A549 (cell line): Measurements from ENCODE around the gene EEFSEC. TPM values are rescaled to one million over a fixed set of nuclear protein-coding genes. Genes with fewer than 3 reads are reported as not detected.

Experiments used
- ATAC-seq, 2 experiments: fragments of 200-7000 bp in 1 of 2; fragments of >200 bp in 1 of 2; cut with Nextera tagmentation in 1 of 2; cut with Tn5 transposase in 1 of 2; 3 replicates each; pipeline versions ENCODE4 v1.8.0 to v1.9.1; 2018 to 2020; ENCODE audit warnings: mild to moderate bottlenecking in 1 of 2, moderate library complexity in 1 of 2
- CTCF ChIA-PET: fragments of 300-600 bp; sonication (Branson Sonifier 250); formaldehyde crosslinking; extraction: SDS; loops from one replicate; lab custom pipeline; 2021; ENCODE audit warnings: antibody characterized with exemption, inconsistent platforms; lab: Yijun Ruan, JAX
- POLR2A ChIA-PET: fragments of 350-600 bp; formaldehyde crosslinking; extraction: SDS; loops from one replicate; lab custom pipeline; 2021; ENCODE audit warnings: antibody characterized with exemption, inconsistent platforms; lab: Yijun Ruan, JAX
- DNase-seq, 2 experiments: peaks; one replicate each; pipeline versions ENCODE4 v3.0.0 to v3.0.0-alpha.2; 2011 to 2016; ENCODE audit warnings: low read depth in 1 of 2, low spot score in 1 of 2
- FAIRE-seq: peaks from 2 replicates; lab custom pipeline; 2011; peaks lifted over from hg19 to GRCh38; lab: Jason Lieb, UNC
- H3K27ac ChIP-seq, 2 experiments: fragments of >200 bp; sonication (Bioruptor Twin); formaldehyde crosslinking; 3 replicates each; pipeline ENCODE4 v1.5.1; 2016 to 2017
- H3K4me1 ChIP-seq: fragments of >200 bp; sonication (Bioruptor Twin); formaldehyde crosslinking; 3 replicates; pipeline ENCODE4 v1.6.1; 2016
- H3K4me2 ChIP-seq: fragments of >200 bp; sonication (Bioruptor Twin); formaldehyde crosslinking; 3 replicates; pipeline ENCODE4 v1.6.1; 2016
- H3K4me3 ChIP-seq: fragments of >200 bp; sonication (Bioruptor Twin); formaldehyde crosslinking; 3 replicates; pipeline ENCODE4 v1.5.1; 2016
- H3K9me3 ChIP-seq: fragments of >200 bp; sonication (Bioruptor Twin); formaldehyde crosslinking; 3 replicates; pipeline ENCODE4 v1.6.1; 2016
- CEBPB ChIP-seq, 2 experiments: fragments of >200 bp in 1 of 2; sonication (Bioruptor Twin) in 1 of 2; formaldehyde crosslinking in 1 of 2; IDR thresholded peaks; 2 replicates each; pipeline ENCODE4 v1.6.1; 2012 to 2016
- E2F6 ChIP-seq: IDR thresholded peaks from 2 replicates; pipeline ENCODE4 v1.6.1; 2012; ENCODE audit warnings: low read depth, borderline replicate concordance
- EP300 ChIP-seq, 2 experiments: fragments of >200 bp; sonication (Bioruptor Twin); formaldehyde crosslinking; IDR thresholded peaks; 2 replicates in 1 of 2; 3 replicates in 1 of 2; pipeline ENCODE4 v1.6.1; 2016 to 2017
- ESRRA ChIP-seq: fragments of 150-350 bp; IDR thresholded peaks from 2 replicates; pipeline ENCODE4 v1.6.1; 2014; ENCODE audit warnings: mild to moderate bottlenecking, low read length, borderline replicate concordance
- FOSB ChIP-seq: fragments of 250-450 bp; sonication (Bioruptor Pico); IDR thresholded peaks from 2 replicates; pipeline ENCODE4 v1.5.0; 2020; ENCODE audit warnings: mild to moderate bottlenecking, moderate library complexity
- FOSL2 ChIP-seq, 2 experiments: fragments of 450-650 bp in 1 of 2; fragments of >200 bp in 1 of 2; sonication (Bioruptor Twin) in 1 of 2; formaldehyde crosslinking; IDR thresholded peaks; 2 replicates each; pipeline versions ENCODE4 v1.5.0 to v1.6.1; 2016 to 2020; ENCODE audit warnings: mild to moderate bottlenecking in 1 of 2, moderate library complexity in 1 of 2
- FOXS1 ChIP-seq: fragments of 250-450 bp; sonication (Bioruptor Pico); IDR thresholded peaks from 2 replicates; pipeline ENCODE4 v1.5.0; 2020; ENCODE audit warnings: mild to moderate bottlenecking, moderate library complexity
- GATA3 ChIP-seq: IDR thresholded peaks from 2 replicates; pipeline ENCODE4 v1.6.1; 2012; ENCODE audit warnings: borderline replicate concordance
- HMGXB4 ChIP-seq: fragments of 250-450 bp; sonication (Bioruptor Pico); IDR thresholded peaks from 2 replicates; pipeline ENCODE4 v1.5.0; 2021; ENCODE audit warnings: mild to moderate bottlenecking, moderate library complexity, borderline replicate concordance
- HOXB13 ChIP-seq: fragments of 250-450 bp; sonication (Bioruptor Pico); IDR thresholded peaks from 2 replicates; pipeline ENCODE4 v1.5.0; 2020; ENCODE audit warnings: low read depth, mild to moderate bottlenecking, moderate library complexity
- HOXB5 ChIP-seq: fragments of 250-450 bp; sonication (Bioruptor Pico); IDR thresholded peaks from 2 replicates; pipeline ENCODE4 v1.5.0; 2020; ENCODE audit warnings: mild to moderate bottlenecking, moderate library complexity
- JUNB ChIP-seq: fragments of >200 bp; sonication (Bioruptor Twin); formaldehyde crosslinking; IDR thresholded peaks from 2 replicates; pipeline ENCODE4 v1.6.1; 2016
- MAX ChIP-seq: IDR thresholded peaks from 2 replicates; pipeline ENCODE4 v1.6.1; 2012
- MYC ChIP-seq: IDR thresholded peaks from 2 replicates; pipeline ENCODE4 v1.6.1; 2012; ENCODE audit warnings: mild to moderate bottlenecking, inconsistent platforms, low read length, improper control_type of control experiment, borderline replicate concordance
- NPAS2 ChIP-seq: fragments of 250-450 bp; sonication (Bioruptor Pico); IDR thresholded peaks from 2 replicates; pipeline ENCODE4 v1.8.0; 2022; ENCODE audit warnings: mild to moderate bottlenecking, moderate library complexity, borderline replicate concordance
- PBX3 ChIP-seq: IDR thresholded peaks from 2 replicates; pipeline ENCODE4 v1.6.1; 2012
- PHF8 ChIP-seq: fragments of 200-600 bp; sonication (generic); IDR thresholded peaks from 2 replicates; pipeline ENCODE4 v1.6.1; 2016; ENCODE audit warnings: low read depth, mild to moderate bottlenecking, antibody characterized with exemption, moderate library complexity, borderline replicate concordance
- POLR2AphosphoS2 ChIP-seq: conservative IDR thresholded peaks from 2 replicates; pipeline ENCODE4 v1.6.1; 2012; ENCODE audit warnings: low read length, improper control_type of control experiment, inconsistent platforms
- RAD21 ChIP-seq, 2 experiments: fragments of >200 bp in 1 of 2; sonication (Bioruptor Twin) in 1 of 2; formaldehyde crosslinking in 1 of 2; IDR thresholded peaks in 1 of 2; conservative IDR thresholded peaks in 1 of 2; 2 replicates in 1 of 2; 3 replicates in 1 of 2; pipeline ENCODE4 v1.6.1; 2012 to 2018; ENCODE audit warnings: inconsistent platforms in 1 of 2
- RNF2 ChIP-seq: fragments of 200-600 bp; sonication (generic); IDR thresholded peaks from 2 replicates; pipeline ENCODE4 v1.6.1; 2016; ENCODE audit warnings: low read depth, mild to moderate bottlenecking, antibody characterized with exemption, moderate library complexity, borderline replicate concordance
- USF2 ChIP-seq: fragments of 450-650 bp; IDR thresholded peaks from 2 replicates; pipeline ENCODE4 v1.6.1; 2014; ENCODE audit warnings: antibody characterized with exemption
- ZC3H11A ChIP-seq: fragments of 450-650 bp; IDR thresholded peaks from 2 replicates; pipeline ENCODE4 v1.6.1; 2014; ENCODE audit warnings: antibody characterized with exemption, mild to moderate bottlenecking
- WGBS: methylation state at CpG from one replicate; pipeline ENCODE4 v1.1.6; 2017; ENCODE audit errors: missing lambda C conversion rate; 5-methylcytosine and 5-hydroxymethylcytosine counted together
- polyA plus RNA-seq, 4 experiments: library from polyadenylated mRNA; depleted of rRNA in 3 of 4; stranded (reverse); fragments of >200 nt; fragmentation: RNase III in 1 of 4; extraction: RNeasy Plus Mini Kit Qiagen cat#74134 plus additional on column Dnase treatment in 1 of 4; gene quantifications; 2 replicates in 3 of 4; 3 replicates in 1 of 4; pipeline ENCODE4 v1.2.3, GENCODE V29; 2011 to 2017

Gene EEFSEC
- polyA plus RNA-seq, 2 of the 4 experiments (the other 2 are of a cell fraction) = 6.9 to 7.3 TPM

- ChIA-PET CTCF (interaction anchor here (1.2 kb wide), 2 partner anchors 19 to 335 kb away, joined by 3 read pairs; no protein-coding TSS in a partner anchor), POLR2A (no interaction called here)
- H3K4me1 ChIP-seq = no peaks in the 10 kb centered on the region
- ATAC-seq = no peak
- no peak for TF ChIP-seq ESRRA
- TF ChIP-seq, all 56 proteins: peak for 0
- Histone ChIP-seq H3K27ac (no peak overlapping the region), H3K9me3 (no peaks in the 10 kb centered on the region), H3K4me2 (no peak overlapping the region), H3K4me3 (no peak overlapping the region)
- 46% methylated on average over 3 of the region's 5 CpGs for WGBS
- DNase-seq (no peak), FAIRE-seq (no peak)
These were observed 120.0 kb downstream of the EEFSEC start for GRCh38 chr3:128273109-128273840.

GRCh38 chr3:128273841-128274573, 120.7 kb downstream of the EEFSEC start:
- no peaks in the 10 kb centered on the region for H3K9me3 ChIP-seq
- no peak overlapping the region for H3K4me2 ChIP-seq
- CTCF ChIA-PET = interaction anchor here (1.0 to 1.2 kb wide), 2 partner anchors 33 to 334 kb away, joined by 3 to 4 read pairs; no protein-coding TSS in a partner anchor
- ATAC-seq = no peak
- POLR2A ChIA-PET = no interaction called here
- WGBS = 45% methylated on average over 4 of the region's 11 CpGs
- TF ChIP-seq CEBPB (IDR thresholded peaks at IDR 0.05) = no peak
- TF ChIP-seq HOXB13 = no peak
- TF ChIP-seq FOXS1 = no peak
- no peak for TF ChIP-seq MYC
- TF ChIP-seq E2F6 = no peak
- no peak for TF ChIP-seq HOXB5
- no peak for TF ChIP-seq USF2
- no peak for TF ChIP-seq NPAS2
- TF ChIP-seq ESRRA = no peak
- TF ChIP-seq GATA3 = no peak
- TF ChIP-seq POLR2AphosphoS2 = no peak
- no peak for TF ChIP-seq PHF8
- TF ChIP-seq EP300 (IDR thresholded peaks at IDR 0.05) = no peak
- TF ChIP-seq ZC3H11A = no peak
- TF ChIP-seq RAD21 (conservative IDR thresholded peaks at IDR 0.05 in 1 of 2, IDR thresholded peaks at IDR 0.05 in 1 of 2) = no peak
- TF ChIP-seq HMGXB4 (CRISPR knock-in tag) = no peak
- no peak for TF ChIP-seq FOSL2 (IDR thresholded peaks at IDR 0.05)
- no peak for TF ChIP-seq FOSL2 (CRISPR knock-in tag; IDR thresholded peaks at IDR 0.05)
- TF ChIP-seq, all 56 proteins: peak for 0
- H3K4me1 ChIP-seq = no peaks in the 10 kb centered on the region
- no peak overlapping the region for H3K4me3 ChIP-seq
- DNase-seq (no peak), FAIRE-seq (no peak)
- no peak overlapping the region for H3K27ac ChIP-seq

GRCh38 chr3:128274837-128275236, 121.6 kb downstream of the EEFSEC start:
- WGBS = 88% methylated on average over 4 of the region's 7 CpGs
- ATAC-seq (no peak), FAIRE-seq (no peak), DNase-seq (no peak)
- Histone ChIP-seq H3K4me2 (no peak overlapping the region), H3K27ac (no peak overlapping the region), H3K4me1 (no peaks in the 10 kb centered on the region), H3K9me3 (no peaks in the 10 kb centered on the region), H3K4me3 (no peak overlapping the region)
- POLR2A ChIA-PET = no interaction called here
- CTCF ChIA-PET = interaction anchor here (1.0 to 1.4 kb wide), 2 partner anchors 10 to 32 kb away, joined by 4 to 8 read pairs; no protein-coding TSS in a partner anchor
- TF ChIP-seq EP300 (IDR thresholded peaks at IDR 0.05) (no peak), HOXB5 (no peak), JUNB (no peak), RNF2 (no peak), RAD21 (conservative IDR thresholded peaks at IDR 0.05 in 1 of 2, IDR thresholded peaks at IDR 0.05 in 1 of 2) (no peak), MAX (no peak), PBX3 (no peak), FOSB (no peak)
